DND-41 (cell line): ENCODE measurements around the gene SLC22A12.

Experiments
- ATAC-seq: fragments of 200-7000 bp; cut with Tn5 transposase; 3 replicates; pipeline ENCODE4 v1.9.1; 2021; ENCODE audit warnings: low read depth; ENCODE audit not compliant: insufficient read depth
- DNase-seq: peaks from one replicate; pipeline ENCODE4 v3.0.0-alpha.2; 2020
- H2AFZ ChIP-seq: 2 replicates; pipeline ENCODE4 v1.6.0; 2012; ENCODE audit warnings: low read depth, low read length
- H3K27ac ChIP-seq: 2 replicates; pipeline ENCODE4 v1.5.1; 2012; ENCODE audit warnings: low read length, inconsistent platforms
- H3K27me3 ChIP-seq: fragments of 200-600 bp; sonication (generic); 2 replicates; pipeline ENCODE4 v1.6.0; 2012; ENCODE audit warnings: low read length, mild to moderate bottlenecking, inconsistent platforms; ENCODE audit not compliant: insufficient read depth, poor library complexity
- H3K36me3 ChIP-seq: 2 replicates; pipeline ENCODE4 v1.5.1; 2012; ENCODE audit warnings: low read length, inconsistent platforms; ENCODE audit not compliant: insufficient read depth
- H3K4me1 ChIP-seq: 2 replicates; pipeline ENCODE4 v1.5.1; 2012; ENCODE audit warnings: mild to moderate bottlenecking, low read length; ENCODE audit not compliant: insufficient read depth
- H3K4me2 ChIP-seq: 2 replicates; pipeline ENCODE4 v1.6.0; 2012; ENCODE audit warnings: mild to moderate bottlenecking, moderate library complexity, low read length, inconsistent platforms; ENCODE audit not compliant: insufficient read depth
- H3K4me3 ChIP-seq, 2 experiments: fragments of 200-600 bp in 1 of 2; shearing (Covaris generic) in 1 of 2; 2 replicates each; pipeline ENCODE4 v1.5.1; 2012 to 2016; ENCODE audit warnings: inconsistent platforms in 2 of 2, low read length in 2 of 2, mild to moderate bottlenecking in 2 of 2, low read depth in 1 of 2, moderate library complexity in 1 of 2
- H3K79me2 ChIP-seq: 2 replicates; pipeline ENCODE4 v1.6.0; 2012; ENCODE audit warnings: low read length, inconsistent platforms; ENCODE audit not compliant: insufficient read depth
- H3K9ac ChIP-seq: 2 replicates; pipeline ENCODE4 v1.6.0; 2012; ENCODE audit warnings: low read depth, mild to moderate bottlenecking, inconsistent platforms, low read length, moderate library complexity
- H3K9me3 ChIP-seq: 2 replicates; pipeline ENCODE4 v1.5.1; 2012; ENCODE audit warnings: low read length, moderate library complexity, mild to moderate bottlenecking, inconsistent platforms; ENCODE audit not compliant: insufficient read depth, severe bottlenecking
- H4K20me1 ChIP-seq: 2 replicates; pipeline ENCODE4 v1.6.0; 2012; ENCODE audit warnings: low read length; ENCODE audit not compliant: insufficient read depth
- EZH2 ChIP-seq: IDR thresholded peaks from 3 replicates; pipeline ENCODE4 v1.6.1; 2012; ENCODE audit warnings: borderline replicate concordance, low read depth, mild to moderate bottlenecking, moderate library complexity, low read length, inconsistent platforms; ENCODE audit not compliant: severe bottlenecking
- TF ChIP-seq, protein P1 (sequence below): IDR thresholded peaks from 2 replicates; pipeline ENCODE4 v1.5.1; 2012; ENCODE audit warnings: borderline replicate concordance, low read length, moderate library complexity, mild to moderate bottlenecking; ENCODE audit not compliant: poor library complexity, severe bottlenecking; ENCODE audit errors: extremely low read depth

Gene SLC22A12

GRCh38 chr11:64571050-64571409 lies 20.0 kb upstream of the SLC22A12 start:
- Histone ChIP-seq H3K27me3 (peaks cover 11% of the 10 kb centered on the region), H3K36me3 (no peaks in the 10 kb centered on the region), H3K4me1 (no peaks in the 10 kb centered on the region), H4K20me1 (no peaks in the 10 kb centered on the region), H3K27ac (no peak overlapping the region), H3K4me2 (no peak overlapping the region), H3K4me3 (no peak overlapping the region), H2AFZ (no peak overlapping the region), H3K9me3 (no peaks in the 10 kb centered on the region), H3K79me2 (no peaks in the 10 kb centered on the region), H3K9ac (no peak overlapping the region)
- DNase-seq (no peak), ATAC-seq (no peak)
- TF ChIP-seq EZH2, result no peak
- TF ChIP-seq, protein P1, sequence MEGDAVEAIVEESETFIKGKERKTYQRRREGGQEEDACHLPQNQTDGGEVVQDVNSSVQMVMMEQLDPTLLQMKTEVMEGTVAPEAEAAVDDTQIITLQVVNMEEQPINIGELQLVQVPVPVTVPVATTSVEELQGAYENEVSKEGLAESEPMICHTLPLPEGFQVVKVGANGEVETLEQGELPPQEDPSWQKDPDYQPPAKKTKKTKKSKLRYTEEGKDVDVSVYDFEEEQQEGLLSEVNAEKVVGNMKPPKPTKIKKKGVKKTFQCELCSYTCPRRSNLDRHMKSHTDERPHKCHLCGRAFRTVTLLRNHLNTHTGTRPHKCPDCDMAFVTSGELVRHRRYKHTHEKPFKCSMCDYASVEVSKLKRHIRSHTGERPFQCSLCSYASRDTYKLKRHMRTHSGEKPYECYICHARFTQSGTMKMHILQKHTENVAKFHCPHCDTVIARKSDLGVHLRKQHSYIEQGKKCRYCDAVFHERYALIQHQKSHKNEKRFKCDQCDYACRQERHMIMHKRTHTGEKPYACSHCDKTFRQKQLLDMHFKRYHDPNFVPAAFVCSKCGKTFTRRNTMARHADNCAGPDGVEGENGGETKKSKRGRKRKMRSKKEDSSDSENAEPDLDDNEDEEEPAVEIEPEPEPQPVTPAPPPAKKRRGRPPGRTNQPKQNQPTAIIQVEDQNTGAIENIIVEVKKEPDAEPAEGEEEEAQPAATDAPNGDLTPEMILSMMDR, result no peak

GRCh38 chr11:64571410-64572091 lies 19.5 kb upstream of the SLC22A12 start:
- Histone ChIP-seq H3K9me3 (no peaks in the 10 kb centered on the region), H3K4me2 (no peak overlapping the region), H4K20me1 (no peaks in the 10 kb centered on the region), H2AFZ (no peak overlapping the region), H3K79me2 (no peaks in the 10 kb centered on the region), H3K27ac (no peak overlapping the region), H3K27me3 (peaks cover 11% of the 10 kb centered on the region), H3K4me3 (no peak overlapping the region), H3K4me1 (no peaks in the 10 kb centered on the region), H3K9ac (no peak overlapping the region), H3K36me3 (no peaks in the 10 kb centered on the region)
- DNase-seq, result no peak
- ATAC-seq, result no peak
- TF ChIP-seq, protein P1, result no peak
- TF ChIP-seq EZH2, result no peak

DNA sequence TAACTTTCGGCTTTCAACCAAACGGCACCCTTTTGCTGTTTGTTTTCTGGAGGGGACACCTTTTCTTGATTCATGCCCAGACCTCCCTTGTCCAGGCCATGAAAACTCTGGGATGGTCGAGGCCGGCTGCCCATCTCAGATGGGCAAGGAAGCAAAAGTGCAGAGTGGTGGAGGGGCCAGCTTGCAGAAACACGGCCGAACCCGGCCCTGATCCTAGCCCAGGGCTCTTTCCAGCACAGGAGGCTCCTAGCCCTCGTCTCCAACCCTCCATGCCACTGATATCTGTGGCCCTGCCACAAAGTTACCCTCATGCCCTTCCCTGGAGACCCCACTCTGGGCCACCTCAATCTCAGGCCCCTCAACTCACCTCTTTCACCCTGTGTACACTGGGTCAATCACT lies 18.9 kb upstream of the SLC22A12 start:
- H3K27ac ChIP-seq, result no peak overlapping the region
- peaks cover 11% of the 10 kb centered on the region for H3K27me3 ChIP-seq
- DNase-seq (no peak), ATAC-seq (no peak)
- no peak for TF ChIP-seq EZH2
- TF ChIP-seq, protein P1, result no peak
- no peaks in the 10 kb centered on the region for H3K36me3 ChIP-seq
- no peaks in the 10 kb centered on the region for H3K79me2 ChIP-seq
- no peak overlapping the region for H2AFZ ChIP-seq
- H3K4me3 ChIP-seq, result no peak overlapping the region
- no peak overlapping the region for H3K9ac ChIP-seq
- no peaks in the 10 kb centered on the region for H3K9me3 ChIP-seq
- no peaks in the 10 kb centered on the region for H3K4me1 ChIP-seq
- H4K20me1 ChIP-seq, result no peaks in the 10 kb centered on the region
- H3K4me2 ChIP-seq, result no peak overlapping the region

GRCh38 chr11:64577202-64577601 lies 13.8 kb upstream of the SLC22A12 start:
- ATAC-seq, result no peak

More at GRCh38 chr11:64577202-64577601, 13.8 kb upstream of the SLC22A12 start:
- TF ChIP-seq, protein P1, result no peak
- TF ChIP-seq EZH2, result no peak
- Histone ChIP-seq H3K27ac (no peak overlapping the region), H4K20me1 (no peaks in the 10 kb centered on the region), H3K9ac (no peak overlapping the region), H3K4me1 (no peaks in the 10 kb centered on the region), H3K36me3 (no peaks in the 10 kb centered on the region), H2AFZ (no peak overlapping the region), H3K27me3 (peaks cover 11% of the 10 kb centered on the region), H3K79me2 (no peaks in the 10 kb centered on the region), H3K9me3 (no peaks in the 10 kb centered on the region), H3K4me2 (no peak overlapping the region), H3K4me3 (no peak overlapping the region)
- no peak for DNase-seq
